Measurements from ENCODE around the gene PRDM16.

Gene PRDM16

DNA sequence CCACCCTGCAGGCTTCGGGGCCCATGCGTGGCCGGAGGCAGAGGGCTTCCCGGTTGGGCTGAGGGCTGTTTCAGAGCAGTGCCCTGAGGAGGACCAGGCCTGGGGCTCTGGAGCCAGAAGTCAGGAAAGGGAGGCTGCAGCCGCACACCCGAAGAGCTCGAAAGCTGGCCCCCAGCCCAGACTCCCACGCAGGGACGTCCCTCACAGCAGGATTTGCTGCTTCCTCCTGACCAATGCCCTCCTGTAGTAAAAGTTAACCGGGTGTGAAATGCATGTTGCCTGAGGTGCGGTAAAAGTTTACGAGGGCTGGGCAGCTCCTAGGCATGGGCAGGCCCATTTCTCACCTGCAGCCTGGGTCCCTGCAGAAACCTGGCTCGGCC is 283.9 kb downstream of the PRDM16 start:
- no peak for DNase-seq (ENCODE audit: low read depth, low spot score)

DNA sequence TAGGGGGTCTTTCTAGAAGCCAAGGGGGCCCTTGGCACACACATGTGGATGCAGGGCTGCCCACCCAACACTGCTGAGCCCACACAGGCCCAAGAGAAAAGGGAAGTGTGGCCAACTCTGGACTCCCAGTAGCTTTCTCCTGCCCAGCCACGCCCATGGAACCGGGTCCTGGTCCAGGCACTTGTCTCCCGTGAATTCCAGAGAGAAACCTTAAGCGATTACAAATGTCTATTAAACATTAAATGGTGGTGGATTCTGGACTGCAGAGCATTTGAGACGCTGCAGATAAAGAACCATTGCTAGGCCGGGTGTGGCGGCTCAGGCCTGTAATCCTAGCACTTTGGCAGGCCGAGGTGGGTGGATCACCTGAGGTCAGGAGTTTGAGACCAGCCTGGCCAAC is 284.9 kb downstream of the PRDM16 start:
- DNase-seq (ENCODE audit: low read depth, low spot score), result no peak

DNA sequence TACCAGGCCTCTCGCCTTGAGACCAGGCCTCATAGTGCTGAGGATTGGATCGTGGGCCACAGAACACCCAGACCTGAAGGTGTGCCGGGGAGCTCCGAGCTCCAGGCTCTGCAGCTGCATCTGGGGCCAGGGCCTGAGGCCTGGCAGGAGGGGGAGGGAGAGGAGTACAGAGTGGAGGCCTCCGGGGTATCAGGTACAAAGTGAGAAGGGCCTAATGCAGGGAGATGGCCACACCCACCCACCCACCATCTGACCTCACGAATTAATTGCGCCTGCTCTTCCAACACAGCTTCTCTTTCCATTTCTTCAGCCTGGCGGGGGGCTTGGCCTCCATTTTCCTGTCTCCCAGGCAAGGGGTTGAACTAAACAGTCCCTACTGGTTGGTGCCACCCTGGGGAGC is 286.1 kb downstream of the PRDM16 start:
- DNase-seq (ENCODE audit: low read depth, low spot score), result no peak

DNA sequence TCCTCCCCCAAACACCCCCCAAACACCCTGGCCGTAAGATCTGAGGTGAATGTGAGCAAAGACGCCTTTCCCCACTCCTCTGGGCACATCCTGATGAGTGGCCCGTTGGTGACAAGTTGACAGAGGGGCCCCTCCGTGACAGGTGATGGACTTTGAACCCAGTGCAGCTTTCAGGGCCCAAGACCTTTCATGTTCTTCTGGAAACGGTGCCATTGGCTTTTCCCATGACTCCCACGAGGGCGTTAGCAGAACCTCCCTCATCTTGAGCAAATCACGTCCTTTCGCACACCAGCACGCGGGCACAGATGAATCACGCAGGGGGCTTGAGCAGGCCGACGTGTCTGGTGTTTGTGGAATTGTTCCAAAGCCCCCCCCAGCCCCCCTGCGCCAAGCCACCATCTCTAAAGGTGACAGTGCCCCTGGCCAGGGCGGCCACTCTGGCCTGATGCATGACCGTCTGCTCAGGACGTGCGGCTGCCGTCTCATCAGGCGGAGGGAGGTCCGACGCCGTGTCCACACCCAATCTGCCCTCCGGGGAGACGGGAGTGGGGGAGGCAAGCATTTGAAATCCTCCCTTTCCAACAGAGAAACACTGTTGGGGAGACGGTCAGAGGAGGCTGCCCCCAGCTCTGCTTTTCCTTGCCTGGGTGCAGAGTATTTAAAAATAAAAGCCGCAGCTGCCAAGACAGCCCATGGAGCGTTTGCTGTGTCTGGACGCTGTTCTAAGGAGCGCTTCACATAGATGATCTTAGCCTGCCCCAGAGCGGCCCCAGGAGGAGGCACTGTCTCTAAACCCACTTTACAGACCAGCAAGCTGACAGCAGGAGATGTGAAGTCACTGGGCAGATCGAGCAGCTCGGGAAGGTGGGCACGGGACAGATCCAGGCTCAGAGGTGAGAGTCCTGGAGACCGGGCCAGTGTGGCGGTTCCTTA is 287.2 kb downstream of the PRDM16 start:
- no peak for DNase-seq (ENCODE audit: low read depth, low spot score)

DNA sequence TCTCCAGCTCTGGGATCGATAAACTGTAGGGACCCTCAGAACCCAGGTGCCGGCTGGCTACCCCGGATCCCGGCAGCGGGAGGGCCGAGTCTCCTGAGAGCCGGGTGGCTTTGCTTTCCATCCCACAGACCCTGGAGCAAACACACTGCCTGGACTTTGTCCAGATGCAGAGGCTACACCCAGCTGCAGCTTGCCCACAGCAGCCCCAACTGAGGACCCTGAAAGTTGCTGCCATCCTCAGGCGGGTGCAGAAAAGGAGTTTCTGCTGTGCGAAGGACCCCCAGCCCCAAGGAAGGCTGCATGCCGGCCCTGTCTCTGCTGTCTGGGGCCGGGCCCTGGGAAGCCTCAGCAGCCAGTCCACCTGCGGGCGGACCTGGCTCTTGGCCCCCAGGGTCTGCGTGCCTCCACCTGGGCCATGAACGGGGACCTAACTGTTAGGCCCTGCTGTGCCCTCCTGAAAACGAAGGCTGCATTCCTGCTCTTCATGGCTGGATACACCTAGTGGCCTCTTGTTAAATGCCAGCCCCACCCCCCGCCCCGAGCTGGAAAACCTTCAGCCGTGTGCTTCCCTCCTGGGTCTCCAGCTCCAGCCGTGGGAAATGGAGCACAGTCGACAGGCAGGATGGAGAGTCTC is 287.9 kb downstream of the PRDM16 start:
- no peak for DNase-seq (ENCODE audit: low read depth, low spot score)

DNA sequence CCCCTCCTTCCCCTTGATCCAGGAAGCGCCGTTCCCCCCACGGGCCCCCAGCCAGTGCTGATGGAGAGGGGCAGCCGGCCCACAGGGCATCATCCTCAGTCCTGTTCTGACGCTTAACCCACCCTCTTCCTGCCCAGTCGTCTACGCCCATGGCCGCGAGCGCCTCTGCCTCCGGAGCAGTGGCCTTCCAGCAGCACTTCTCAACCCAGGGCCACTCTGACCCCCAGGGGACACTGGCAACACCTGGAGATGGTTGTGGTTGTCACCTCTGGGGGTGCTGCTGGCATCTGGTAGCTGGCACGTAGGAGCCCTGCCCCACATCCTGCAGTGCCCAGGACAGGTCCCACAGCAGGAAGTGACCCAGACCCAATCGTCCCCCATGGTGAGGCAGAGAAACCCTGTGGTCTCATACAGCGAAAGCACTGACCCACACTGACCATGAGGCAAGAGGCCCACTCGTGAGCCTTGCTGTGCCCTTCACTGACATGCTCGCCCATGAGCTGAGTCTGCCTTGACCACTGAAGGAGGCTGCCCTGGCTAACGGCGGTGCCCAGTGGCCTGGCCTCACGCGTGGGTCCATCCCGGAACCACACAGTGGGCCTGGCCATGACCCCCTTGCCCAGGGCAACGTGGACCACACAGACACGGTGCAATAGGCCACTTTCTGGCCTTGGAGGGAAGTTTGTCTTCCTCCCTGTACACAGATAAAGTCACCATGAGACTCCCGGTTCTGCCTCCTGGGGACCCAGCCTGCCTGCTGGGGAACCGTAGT is 288.7 kb downstream of the PRDM16 start:
- DNase-seq (ENCODE audit: low read depth, low spot score), result no peak

DNA sequence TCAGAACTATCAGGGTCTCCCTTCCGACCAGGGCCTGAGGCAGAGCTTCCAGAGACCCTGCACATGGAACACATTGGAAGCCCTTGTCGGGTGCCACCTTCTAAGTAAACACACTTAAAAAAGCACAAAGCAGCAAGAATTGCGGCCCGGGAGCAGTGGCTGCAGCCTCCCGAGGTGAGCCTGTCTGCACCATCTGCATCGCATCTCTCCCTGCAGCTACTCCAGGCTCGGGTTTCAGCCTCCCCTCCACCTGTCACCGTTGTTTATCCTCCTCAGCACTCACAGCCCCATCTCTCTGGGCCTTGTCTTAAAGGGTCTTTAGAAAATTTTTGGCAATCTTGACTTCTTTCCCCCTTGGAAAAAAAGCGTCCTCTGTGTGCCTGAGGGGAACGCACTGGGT is 290.3 kb downstream of the PRDM16 start:
- DNase-seq (ENCODE audit: low read depth, low spot score), result no peak

DNA sequence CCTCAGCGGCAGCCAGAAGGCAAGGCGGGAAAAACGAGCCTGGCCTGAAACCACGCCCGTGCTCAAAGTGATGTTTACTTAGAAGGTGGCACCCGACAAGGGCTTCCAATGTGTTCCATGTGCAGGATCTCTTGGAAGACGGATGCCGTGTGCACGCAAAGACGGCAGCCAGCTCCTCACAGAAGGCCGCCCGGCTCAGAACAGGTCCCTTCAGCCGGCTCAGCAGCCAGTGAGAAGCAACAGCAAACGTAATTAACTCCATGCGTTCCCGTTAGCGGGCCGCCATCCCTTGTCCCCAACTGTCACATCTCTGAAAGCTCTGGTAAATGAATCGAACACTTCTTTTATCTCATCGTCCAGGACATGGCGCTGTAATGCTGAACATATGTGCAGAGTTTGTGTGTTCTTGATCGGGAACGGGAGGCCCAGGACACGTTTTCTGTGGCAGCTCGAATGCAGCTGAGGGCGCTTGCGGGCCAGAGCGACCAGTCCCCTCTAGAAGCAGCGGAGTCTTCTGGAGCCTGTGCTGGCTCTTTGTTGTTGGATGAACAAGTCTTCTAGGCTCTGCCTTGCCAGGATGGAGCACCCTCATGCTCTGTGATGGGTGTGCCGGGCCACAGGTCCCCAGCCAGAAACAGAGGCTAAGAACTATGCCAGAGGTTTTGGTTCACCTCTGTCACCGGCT is 290.9 kb downstream of the PRDM16 start:
- no peak for DNase-seq (ENCODE audit: low read depth, low spot score)

DNA sequence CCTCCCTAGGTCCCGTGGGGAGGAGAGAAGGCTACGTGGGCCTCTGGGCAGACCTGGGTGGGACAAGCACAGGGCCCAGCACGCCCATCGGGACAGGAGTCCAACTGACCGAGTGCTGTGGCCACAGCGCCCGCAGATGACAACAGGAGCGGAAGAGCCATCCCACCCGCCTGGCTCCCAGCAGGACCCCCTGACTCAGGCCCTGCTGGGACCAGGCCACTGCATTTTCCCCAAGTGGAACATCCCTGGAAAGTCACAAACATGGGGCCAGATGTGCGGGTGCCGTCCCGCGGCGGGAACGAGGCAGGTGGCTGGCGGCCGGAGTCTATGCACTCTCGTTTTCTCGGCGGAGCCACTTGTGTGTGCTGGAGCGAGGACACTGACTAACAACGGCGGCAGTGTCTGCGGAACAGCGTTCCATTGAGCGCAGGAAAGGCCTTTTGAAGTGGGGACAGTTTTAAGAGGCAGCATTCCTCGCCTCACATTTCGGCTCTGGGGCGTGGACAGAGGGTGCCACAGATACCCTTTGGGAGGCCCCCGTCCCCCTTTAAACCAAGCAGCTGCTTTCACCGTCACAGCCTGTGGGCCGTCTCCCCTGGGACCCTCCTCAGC is 291.7 kb downstream of the PRDM16 start:
- no peak for DNase-seq (ENCODE audit: low read depth, low spot score)

DNA sequence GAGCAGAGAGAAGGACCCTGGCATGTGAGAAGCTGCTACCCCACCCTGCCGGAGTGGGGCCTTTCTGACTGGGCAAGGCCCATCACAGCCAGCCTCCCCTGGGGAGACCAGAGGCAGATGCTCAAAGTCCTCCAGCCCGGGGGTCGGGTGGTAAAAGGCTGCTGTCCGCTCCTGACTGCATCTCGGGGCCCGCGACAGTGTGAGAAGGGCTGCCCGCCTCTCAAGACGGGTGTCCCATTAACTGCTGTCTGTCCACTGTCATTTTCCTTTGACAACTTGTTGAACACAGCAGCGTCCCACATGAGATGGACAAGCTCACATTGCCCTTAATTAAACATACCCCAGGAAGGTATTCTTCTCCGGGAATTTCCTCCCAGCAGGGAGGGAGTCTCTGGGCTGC is 294.0 kb downstream of the PRDM16 start:
- DNase-seq (ENCODE audit: low read depth, low spot score), result no peak

DNA sequence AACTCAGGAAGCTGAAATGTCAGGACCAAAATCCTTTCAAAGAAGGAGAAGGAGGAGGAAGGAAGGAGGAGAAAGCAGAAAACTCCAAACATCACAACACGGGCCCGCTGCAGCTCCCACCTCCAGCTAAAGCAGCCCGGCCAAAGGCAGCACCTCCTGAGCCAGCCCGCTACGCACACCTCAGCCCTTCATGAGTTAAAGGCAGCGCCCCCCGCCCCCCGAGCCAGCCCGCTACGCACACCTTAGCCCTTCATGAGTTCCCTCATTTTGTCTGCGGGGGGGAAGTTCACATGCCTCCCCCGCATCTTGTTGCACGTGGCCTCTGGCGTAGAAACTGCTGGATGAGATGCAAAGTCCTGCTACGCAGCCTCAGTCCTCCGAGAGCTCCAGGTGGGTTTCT is 294.8 kb downstream of the PRDM16 start:
- DNase-seq (ENCODE audit: low read depth, low spot score), result no peak

DNA sequence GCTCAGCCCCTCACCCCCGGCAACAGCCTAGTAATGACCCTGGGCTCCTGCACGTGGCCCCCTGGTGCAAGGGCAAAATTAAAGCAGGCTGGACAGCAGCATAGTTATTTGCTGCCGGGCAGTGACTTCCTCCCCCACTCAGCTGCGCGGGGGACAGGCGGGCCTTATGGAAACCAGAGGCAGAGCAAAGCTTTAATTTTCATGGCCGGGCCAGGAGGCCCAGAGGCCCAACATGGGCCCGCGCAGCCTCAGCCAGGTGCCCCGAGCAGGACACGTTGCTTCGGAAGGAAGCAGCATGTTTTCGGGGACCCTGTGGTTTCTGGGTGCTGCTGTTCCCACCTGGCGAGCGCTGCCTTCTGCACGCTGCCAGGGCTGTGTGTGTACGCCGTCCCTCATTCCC is 295.5 kb downstream of the PRDM16 start:
- no peak for DNase-seq (ENCODE audit: low read depth, low spot score)

DNA sequence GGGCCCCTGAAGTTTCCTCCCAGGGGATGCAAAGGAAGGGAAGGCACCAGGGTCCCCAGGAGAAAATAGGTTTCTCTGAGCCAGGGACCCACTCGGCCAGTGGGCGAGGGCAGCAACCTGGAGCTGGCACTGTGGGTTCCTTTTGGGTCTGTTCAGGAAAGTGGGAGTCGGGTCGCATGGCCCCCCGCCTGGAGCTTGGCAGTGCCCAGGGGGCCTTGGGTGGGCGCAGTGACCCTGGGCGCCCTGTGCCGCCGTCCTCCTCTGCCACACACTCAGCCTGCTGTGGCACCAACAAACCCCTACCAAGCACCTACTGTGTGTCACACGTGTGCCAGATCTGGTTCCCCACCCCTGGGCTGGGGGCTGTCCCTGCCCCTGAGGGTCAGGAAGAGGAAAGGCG is 296.0 kb downstream of the PRDM16 start:
- no peak for DNase-seq (ENCODE audit: low read depth, low spot score)

DNA sequence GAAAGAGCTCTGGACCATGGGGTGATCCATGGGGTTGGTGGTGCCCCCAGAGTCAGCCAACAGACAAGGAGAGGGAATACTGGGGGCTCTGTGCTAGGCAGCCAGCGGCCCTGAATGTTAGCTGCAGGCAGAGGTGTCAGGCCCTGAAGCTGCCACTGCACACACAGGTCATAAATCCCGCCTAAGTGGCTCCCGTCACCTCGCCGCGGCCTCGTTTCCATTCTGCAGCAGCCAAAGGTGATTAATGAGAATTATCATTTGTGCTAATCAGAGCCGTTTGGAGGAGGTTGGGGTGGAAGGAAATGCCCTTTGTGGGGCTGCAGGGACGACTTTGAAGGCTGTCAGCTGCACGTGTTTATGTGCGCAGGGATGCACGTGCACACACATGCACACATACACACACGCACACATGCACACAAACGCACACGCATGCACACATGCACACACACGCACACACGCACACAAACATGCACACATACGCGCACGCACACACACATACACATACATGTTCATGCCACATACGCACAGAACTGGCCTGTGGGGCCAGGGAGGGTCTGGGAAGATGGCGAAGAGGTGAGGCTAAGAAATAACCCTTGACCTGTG is 296.6 kb downstream of the PRDM16 start:
- DNase-seq (ENCODE audit: low read depth, low spot score), result no peak

DNA sequence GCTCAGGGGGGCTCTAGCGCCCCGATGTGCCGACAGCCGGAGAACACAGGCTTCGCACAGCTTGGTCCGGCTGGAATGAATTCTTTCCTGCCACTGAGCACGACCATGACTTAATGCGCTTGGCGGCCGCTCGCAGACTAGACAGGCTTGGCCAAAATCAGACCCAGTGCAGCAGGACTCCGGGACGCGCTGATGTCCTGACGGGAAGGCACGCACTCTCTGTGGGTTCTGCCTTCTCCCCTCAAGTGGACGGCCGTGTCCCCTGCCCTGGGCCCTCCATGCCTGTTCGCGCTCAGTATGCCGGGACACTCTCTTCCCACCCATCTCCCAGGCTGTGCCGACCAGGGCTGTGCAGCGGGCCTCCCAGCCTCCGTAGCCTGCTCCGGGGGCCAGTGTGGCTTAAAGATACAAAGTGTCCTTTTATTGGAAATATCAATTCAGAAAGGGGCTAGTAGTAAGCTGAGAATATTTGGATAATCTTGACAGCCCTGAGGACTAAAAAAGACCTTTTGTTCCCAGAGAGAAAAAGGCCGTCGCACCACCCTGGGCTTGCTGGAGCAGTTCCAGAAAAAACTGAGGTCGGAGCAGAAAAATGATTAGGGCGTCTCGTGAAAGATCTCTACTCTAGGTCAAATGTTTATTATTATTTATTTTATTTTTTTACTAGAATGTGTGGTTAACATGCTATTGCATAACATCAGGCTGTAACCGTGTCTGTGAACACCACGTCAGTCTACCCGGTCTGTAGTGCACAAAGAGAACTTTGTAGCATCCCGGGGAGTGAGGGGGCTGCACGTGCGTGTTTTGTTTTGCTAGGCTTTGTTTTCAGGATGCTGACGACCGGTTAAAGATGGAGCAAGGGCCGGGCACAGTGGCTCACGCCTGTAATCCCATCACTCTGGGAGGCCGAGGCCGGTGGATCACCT is 297.4 kb downstream of the PRDM16 start:
- DNase-seq (ENCODE audit: low read depth, low spot score), result peak; percentile 47

DNA sequence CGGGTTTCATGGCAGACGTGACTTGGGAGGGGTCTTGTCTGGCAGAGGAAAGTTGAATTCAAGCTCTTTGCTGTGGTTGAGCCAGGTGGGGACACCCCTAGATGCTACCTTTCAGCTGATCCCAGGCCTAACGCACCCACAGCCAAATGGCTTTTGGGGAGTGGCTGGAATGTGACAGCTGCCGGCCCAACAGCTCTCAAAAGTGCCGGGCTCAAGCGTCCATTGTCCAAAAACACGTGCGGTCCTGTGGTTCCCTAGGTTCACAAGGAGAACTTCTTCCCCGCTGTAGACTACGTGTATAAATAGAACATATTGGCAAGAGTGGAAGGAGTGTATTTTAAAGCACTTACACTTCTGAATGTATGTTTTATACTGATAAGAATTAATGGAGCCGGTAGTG is 298.4 kb downstream of the PRDM16 start:
- no peak for DNase-seq (ENCODE audit: low read depth, low spot score)

DNA sequence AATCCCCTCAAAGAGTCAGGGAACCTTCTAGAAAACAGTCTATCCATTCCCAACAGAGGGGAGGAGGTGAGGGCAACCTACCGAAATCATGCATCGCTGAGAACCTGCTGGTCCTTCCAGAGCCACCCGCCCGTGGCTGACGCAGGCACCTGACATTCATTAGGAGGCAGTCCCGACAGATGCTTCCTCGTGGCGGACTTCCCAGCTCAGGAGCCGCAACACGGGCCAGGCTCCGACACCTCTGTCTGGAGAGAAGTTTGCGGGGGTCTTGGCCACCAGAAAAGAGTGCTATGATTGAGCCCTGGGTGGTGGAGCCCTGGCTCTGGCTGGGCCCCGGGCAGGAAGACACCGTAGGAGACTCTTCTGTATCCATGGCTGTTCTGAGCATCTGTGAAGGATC is 299.1 kb downstream of the PRDM16 start:
- no peak for DNase-seq (ENCODE audit: low read depth, low spot score)

DNA sequence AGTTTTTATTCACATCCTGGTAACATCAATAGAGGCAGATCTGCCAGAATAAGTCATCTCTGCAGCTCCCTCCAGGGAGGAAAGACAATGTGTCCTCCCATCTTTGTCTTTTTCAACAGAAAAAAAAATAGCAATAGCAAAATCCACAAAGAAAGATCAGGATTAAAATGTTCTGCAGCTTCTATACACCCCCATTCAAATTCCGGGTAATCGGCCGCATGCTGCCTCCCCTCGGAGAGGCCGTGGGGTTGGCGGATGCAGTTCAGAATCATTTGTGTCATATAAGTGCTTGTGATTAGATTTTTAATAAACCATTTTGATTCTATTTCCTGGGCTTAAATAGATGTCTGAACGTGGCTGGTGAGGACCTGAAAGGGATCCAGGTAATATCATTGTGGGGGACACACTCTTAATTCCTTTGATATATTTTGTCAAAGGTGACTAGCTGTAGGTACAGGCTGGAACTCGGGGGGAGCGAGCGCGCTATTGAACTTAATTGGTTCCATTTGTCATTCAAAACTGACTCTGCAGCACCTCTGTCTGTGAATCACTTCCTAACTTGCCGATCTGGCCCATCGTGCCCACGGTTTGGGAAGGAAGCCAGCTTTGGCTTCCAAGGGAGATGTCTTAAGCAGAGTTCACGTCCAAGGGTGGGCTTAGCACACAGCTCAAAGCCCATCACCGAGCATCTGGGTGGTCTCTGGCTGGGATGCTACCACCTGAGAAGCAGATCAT is 299.9 kb downstream of the PRDM16 start:
- DNase-seq (ENCODE audit: low read depth, low spot score), result no peak

DNA sequence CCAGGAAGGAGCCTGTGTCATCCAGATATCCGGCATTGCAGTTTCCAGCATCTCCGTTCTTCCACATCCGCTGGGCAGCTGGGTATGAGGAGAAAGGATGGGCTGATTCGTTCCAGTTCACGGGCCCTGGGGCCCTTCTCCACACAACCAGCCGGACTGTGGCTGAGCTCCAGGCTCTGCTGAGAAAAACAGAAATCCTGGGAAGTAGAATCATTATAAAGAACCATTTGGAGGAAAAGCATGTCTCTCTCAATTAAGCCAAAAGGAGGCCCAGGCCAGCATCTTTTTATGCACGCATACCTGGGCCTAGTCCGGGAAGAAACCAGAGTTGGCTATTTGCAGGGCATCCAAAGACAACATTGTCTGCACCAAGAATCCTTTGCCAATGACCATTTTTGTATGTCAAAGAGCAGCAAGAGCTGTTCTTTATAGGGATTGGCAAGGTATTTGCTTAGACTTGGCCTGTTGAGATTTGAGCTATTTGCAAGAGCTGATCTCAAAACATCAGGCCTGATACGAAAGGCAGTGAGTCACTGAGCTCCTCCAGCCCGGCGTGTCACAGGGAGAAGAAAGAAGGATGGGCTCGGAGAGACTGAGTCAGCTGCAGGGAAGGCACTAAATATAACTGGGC is 300.6 kb downstream of the PRDM16 start:
- DNase-seq (ENCODE audit: low read depth, low spot score), result no peak

Data from smooth muscle cell of the brain vasculature (primary cell).